GM12878 (cell line): Measurements from ENCODE around the gene NFE2L2. TPM values are rescaled to one million over a fixed set of nuclear protein-coding genes. Genes with fewer than 3 reads are reported as not detected.
A peak's percentile ranks its signal among the peaks of the same experiment; 100 is the strongest.

Experiments used
- ATAC-seq: fragments of 200-7000 bp; cut with Tn5 transposase; 3 replicates; pipeline ENCODE4 v1.9.1; 2020; ENCODE audit warnings: mild to moderate bottlenecking, moderate library complexity
- BruUV-seq: library from RNA; stranded (reverse); fragments of 400-500 nt; replicated peaks from 2 replicates; lab custom pipeline; 2021; lab: Mats Ljungman, UMichigan
- CTCF ChIA-PET: fragments of 300-600 bp; sonication (Branson Sonifier 250); formaldehyde crosslinking; extraction: SDS; loops from one replicate; lab custom pipeline; 2021; ENCODE audit warnings: inconsistent platforms; lab: Yijun Ruan, JAX
- POLR2A ChIA-PET: fragments of 350-600 bp; formaldehyde crosslinking; extraction: SDS; loops from one replicate; lab custom pipeline; 2021; ENCODE audit warnings: inconsistent platforms; lab: Charles Lee
- RAD21 ChIA-PET: fragments of 300-600 bp; sonication (Branson Sonifier 250); formaldehyde crosslinking; loops from one replicate; lab custom pipeline; 2023; ENCODE audit warnings: antibody characterized with exemption; ENCODE audit not compliant: unreplicated experiment; lab: Charles Lee
- SMC1A ChIA-PET: fragments of 300-600 bp; sonication (Branson Sonifier 250); formaldehyde crosslinking; loops from one replicate; lab custom pipeline; 2023; ENCODE audit not compliant: unreplicated experiment, uncharacterized antibody; lab: Charles Lee
- DNase-seq: peaks from one replicate; pipeline ENCODE4 v3.0.0-alpha.2; 2011; ENCODE audit warnings: low read depth, low spot score
- FAIRE-seq: peaks from 3 replicates; lab custom pipeline; 2011; peaks lifted over from hg19 to GRCh38; lab: Jason Lieb, UNC
- H2AFZ ChIP-seq: 2 replicates; pipeline ENCODE4 v1.6.0; 2011; ENCODE audit warnings: low read depth, low read length, control low read depth; ENCODE audit not compliant: control insufficient read depth
- H3K27ac ChIP-seq: 2 replicates; pipeline ENCODE4 v1.5.1; 2011; ENCODE audit warnings: control low read depth; ENCODE audit not compliant: control insufficient read depth, insufficient read depth
- H3K27me3 ChIP-seq, 2 experiments: replicated peaks in 1 of 2; 2 replicates each; pipeline versions ENCODE4 v1.6.0 to v1.6.1; 2011; ENCODE audit warnings: low read length in 1 of 2; ENCODE audit not compliant: control insufficient read depth in 2 of 2, insufficient read depth in 2 of 2
- H3K36me3 ChIP-seq, 2 experiments: 2 replicates each; pipeline ENCODE4 v1.5.1; 2011; ENCODE audit warnings: low read length in 1 of 2; ENCODE audit not compliant: control insufficient read depth in 2 of 2, insufficient read depth in 2 of 2
- H3K4me1 ChIP-seq: 2 replicates; pipeline ENCODE4 v1.6.1; 2011; ENCODE audit warnings: mild to moderate bottlenecking, low read length, moderate library complexity, mixed read lengths; ENCODE audit not compliant: control insufficient read depth, insufficient read depth
- H3K4me2 ChIP-seq: 2 replicates; pipeline ENCODE4 v1.6.0; 2011; ENCODE audit warnings: control low read depth; ENCODE audit not compliant: control insufficient read depth, insufficient read depth
- H3K4me3 ChIP-seq: fragments of 200-600 bp; sonication (generic); 2 replicates; pipeline ENCODE4 v1.5.1; 2016
- H3K79me2 ChIP-seq: 2 replicates; pipeline ENCODE4 v1.6.0; 2011; ENCODE audit warnings: low read length; ENCODE audit not compliant: control insufficient read depth, insufficient read depth
- H3K9ac ChIP-seq: 2 replicates; pipeline ENCODE4 v1.8.0; 2011; ENCODE audit warnings: low read length, control low read depth, mixed read lengths; ENCODE audit not compliant: control insufficient read depth, insufficient read depth
- H3K9me3 ChIP-seq: replicated peaks from 3 replicates; pipeline ENCODE4 v1.5.1; 2011; ENCODE audit warnings: mild to moderate bottlenecking, low read length; ENCODE audit not compliant: control insufficient read depth, insufficient read depth
- H4K20me1 ChIP-seq: 2 replicates; pipeline ENCODE4 v1.6.0; 2011; ENCODE audit not compliant: control insufficient read depth, insufficient read depth
- ATF3 ChIP-seq: IDR thresholded peaks from 2 replicates; pipeline ENCODE4 v1.6.1; 2011; ENCODE audit warnings: low read depth, mild to moderate bottlenecking, low read length, moderate library complexity, borderline replicate concordance; ENCODE audit errors: extremely low read depth
- CBFB ChIP-seq: IDR thresholded peaks from 2 replicates; pipeline ENCODE4 v1.6.1; 2016; ENCODE audit warnings: antibody characterized with exemption, low read depth
- DPF2 ChIP-seq: fragments of 450-650 bp; IDR thresholded peaks from 2 replicates; pipeline ENCODE4 v1.6.1; 2017; ENCODE audit warnings: mild to moderate bottlenecking
- EZH2 ChIP-seq: IDR thresholded peaks from 2 replicates; pipeline ENCODE4 v1.6.1; 2012; ENCODE audit warnings: low read depth, mild to moderate bottlenecking, control low read depth, inconsistent platforms, low read length, borderline replicate concordance; ENCODE audit not compliant: control insufficient read depth
- FOXK2 ChIP-seq: fragments of 450-650 bp; IDR thresholded peaks from 2 replicates; pipeline ENCODE4 v1.6.1; 2017; ENCODE audit warnings: mild to moderate bottlenecking, moderate library complexity
- POLR2AphosphoS5 ChIP-seq: IDR thresholded peaks from 2 replicates; pipeline ENCODE4 v1.6.1; 2011; ENCODE audit warnings: mild to moderate bottlenecking, low read length, inconsistent platforms
- POU2F2 ChIP-seq: IDR thresholded peaks from 3 replicates; pipeline ENCODE4 v1.6.1; 2011; ENCODE audit warnings: low read depth, mild to moderate bottlenecking, low read length, borderline replicate concordance
- RFX5 ChIP-seq: IDR thresholded peaks from 2 replicates; pipeline ENCODE4 v1.6.1; 2011; ENCODE audit warnings: low read depth, low read length, improper control_type of control experiment
- RUNX3 ChIP-seq: IDR thresholded peaks from 2 replicates; pipeline ENCODE4 v1.6.1; 2012; ENCODE audit warnings: low read length, inconsistent platforms
- SMARCA5 ChIP-seq: fragments of 450-650 bp; IDR thresholded peaks from 2 replicates; pipeline ENCODE4 v1.6.1; 2017; ENCODE audit warnings: mild to moderate bottlenecking
- YY1 ChIP-seq: IDR thresholded peaks from 2 replicates; pipeline ENCODE4 v1.6.1; 2011; ENCODE audit warnings: low read depth, mild to moderate bottlenecking, low read length
- ZBTB40 ChIP-seq: fragments of 450-650 bp; IDR thresholded peaks from 2 replicates; pipeline ENCODE4 v1.6.1; 2016; ENCODE audit warnings: mild to moderate bottlenecking, moderate library complexity, borderline replicate concordance
- ZNF592 ChIP-seq: fragments of 450-650 bp; IDR thresholded peaks from 2 replicates; pipeline ENCODE4 v1.6.1; 2017; ENCODE audit warnings: mild to moderate bottlenecking, moderate library complexity
- WGBS: methylation state at CpG from one replicate; pipeline ENCODE4 v1.1.6; 2016; ENCODE audit warnings: low lambda C conversion rate; ENCODE audit not compliant: insufficient replicate concordance, insufficient coverage; ENCODE audit errors: missing lambda C conversion rate; 5-methylcytosine and 5-hydroxymethylcytosine counted together
- in situ Hi-C: fragments of 300-500 bp; cut with MboI; formaldehyde crosslinking; loops from 9 replicates; pipeline ENCODE4 v1.14.3; 2018; ENCODE audit warnings: mixed read lengths
- intact Hi-C: fragments of 100-400 bp; cut with micrococcal nuclease; formaldehyde crosslinking; loops from one replicate; pipeline ENCODE4 v1.14.2; 2022; ENCODE audit not compliant: unreplicated experiment
- polyA plus RNA-seq, 11 experiments: library from polyadenylated mRNA; depleted of rRNA in 4 of 11; unstranded in 6 of 11; stranded (reverse) in 5 of 11; fragments of >200 nt; fragmentation: Nextera tagmentation in 4 of 11; fragmentation: Illumina TruSeq in 1 of 11; extraction: Ambion mirVana in 4 of 11; extraction: Trizol in 1 of 11; gene quantifications; 1 replicate in 1 of 11; 2 replicates in 10 of 11; pipeline versions ENCODE4 v1.2.1 to v1.2.3, GENCODE V29; 2011 to 2016; ENCODE audit warnings: inconsistent platforms in 2 of 11, missing spikeins in 2 of 11, low read depth in 1 of 11
- total RNA-seq, 4 experiments: library from RNA; depleted of rRNA in 3 of 4; stranded (reverse); fragments of >200 nt in 3 of 4; fragmentation: Illumina TruSeq in 1 of 4; extraction: Trizol in 1 of 4; gene quantifications; 2 replicates each; pipeline versions ENCODE4 v1.2.1 to v1.2.3, GENCODE V29; 2013 to 2021

The NFE2L2 gene
- total and polyA plus RNA-seq, 10 of the 15 experiments (the other 5 are each of a cell fraction or from before 2014, with no cell fraction given), result 18.4 to 69.8 (median 37.1) TPM

GRCh38 chr2:177265824-177266817 lies 1.6 kb upstream of the NFE2L2 start:
- no peaks in the 10 kb centered on the region for H3K9me3 ChIP-seq
- 47% methylated on average over 4 of the region's 4 CpGs for WGBS
- DNase-seq (no peak), ATAC-seq (0 out of 3 replicates have a peak, but pooled peaks have one; percentile 1), FAIRE-seq (peak; percentile 27)
- RAD21 ChIA-PET, result interaction anchor here (0.7 to 6.2 kb wide), 13 partner anchors 10 to 150 kb away, joined by 3 to 166 read pairs (median 12); no protein-coding TSS in a partner anchor
- H3K9ac ChIP-seq, result peak overlapping the region; percentile 99
- SMC1A ChIA-PET, result interaction anchor here (0.6 to 8.5 kb wide), 15 partner anchors 8 to 127 kb away, joined by 3 to 140 read pairs (median 6); partner anchors contain the start of gene HNRNPA3
- peaks cover 33% of the 10 kb centered on the region for H3K79me2 ChIP-seq
- in situ Hi-C loops, result no loop called here
- POLR2A ChIA-PET, result interaction anchor here (1.0 to 6.7 kb wide), 13 partner anchors 7 to 101 kb away, joined by 5 to 76 read pairs (median 12); partner anchors contain the start of gene HNRNPA3
- H3K4me1 ChIP-seq, result peaks cover 12% of the 10 kb centered on the region
- H4K20me1 ChIP-seq, result no peaks in the 10 kb centered on the region
- no TSS peak for BruUV-seq
- peak overlapping the region; percentile 4 for H2AFZ ChIP-seq
- intact Hi-C loops, result loop anchor here (2.0 to 10.0 kb wide), 2 partner anchors 15 to 129 kb away; partner anchors contain the start of gene AGPS
- H3K27me3 ChIP-seq, result no peaks in the 10 kb centered on the region
- H3K4me3 ChIP-seq, result peak overlapping the region; percentile 72
- H3K4me2 ChIP-seq, result peak overlapping the region; percentile 99
- CTCF ChIA-PET, result interaction anchor here (0.6 to 14.2 kb wide), 19 partner anchors 7 to 712 kb away, joined by 3 to 213 read pairs (median 6); no protein-coding TSS in a partner anchor
- H3K27ac ChIP-seq, result peak overlapping the region; percentile 99; the same call in 1 of the 2 replicates
- H3K36me3 ChIP-seq, result no peaks in the 10 kb centered on the region
- TF ChIP-seq CBFB, result no peak
- no peak for TF ChIP-seq ZNF592
- TF ChIP-seq YY1, result no peak
- TF ChIP-seq ATF3, result no peak
- no peak for TF ChIP-seq EZH2
- no peak for TF ChIP-seq RFX5
- TF ChIP-seq DPF2, result no peak
- TF ChIP-seq ZBTB40, result no peak
- TF ChIP-seq FOXK2, result no peak
- no peak for TF ChIP-seq POU2F2
- peak; percentile 80 for TF ChIP-seq RUNX3
- no peak for TF ChIP-seq SMARCA5
- TF ChIP-seq POLR2AphosphoS5, result no peak
